CD4-positive, alpha-beta T cell (primary cell): ENCODE measurements around the gene MCF2L2. TPM values are rescaled to one million over a fixed set of nuclear protein-coding genes. Genes with fewer than 3 reads are reported as not detected.
"Not testable (repeated sequence)": the region's sequence is repeated elsewhere in the genome, so short reads cannot be mapped to it uniquely, and the experiment has no call there.

ENCODE experiments used
- ATAC-seq: fragments of 200-7000 bp; cut with Tn5 transposase; one replicate; pipeline ENCODE4 v1.10.0; 2022; ENCODE audit warnings: mild to moderate bottlenecking; ENCODE audit not compliant: poor library complexity
- CTCF ChIA-PET: fragments of 350-600 bp; sonication (Branson Sonifier 250); formaldehyde crosslinking; loops from one replicate; lab custom pipeline; 2021; ENCODE audit warnings: antibody characterized with exemption, inconsistent platforms; lab: Charles Lee
- POLR2A ChIA-PET: fragments of 350-600 bp; sonication (Branson Sonifier 250); formaldehyde crosslinking; loops from one replicate; lab custom pipeline; 2021; ENCODE audit warnings: antibody characterized with exemption, inconsistent platforms; lab: Charles Lee
- DNase-seq, 14 experiments: peaks; one replicate each; pipeline ENCODE4 v3.0.0-alpha.2; 2013 to 2020; ENCODE audit warnings: mixed read lengths in 2 of 14
- H3K27ac ChIP-seq, 2 donors: one replicate each; pipeline versions ENCODE4 v1.5.1 to v1.7.0; 2013; ENCODE audit warnings: low read length in 2 of 2, low read depth in 1 of 2, mild to moderate bottlenecking in 1 of 2
- H3K27me3 ChIP-seq, 2 experiments: 1 replicate in 1 of 2; 2 replicates in 1 of 2; pipeline versions ENCODE4 v1.6.1 to v1.7.0; 2013; ENCODE audit warnings: low read length in 2 of 2, control low read depth in 1 of 2, mild to moderate bottlenecking in 1 of 2, moderate library complexity in 1 of 2; ENCODE audit not compliant: insufficient read depth in 2 of 2, control insufficient read depth in 1 of 2
- H3K36me3 ChIP-seq: one replicate; pipeline ENCODE4 v1.6.1; 2013; ENCODE audit warnings: low read length, control low read depth; ENCODE audit not compliant: insufficient read depth
- H3K4me1 ChIP-seq: one replicate; pipeline ENCODE4 v1.6.1; 2013; ENCODE audit warnings: low read length, control low read depth; ENCODE audit not compliant: insufficient read depth
- H3K4me3 ChIP-seq: one replicate; pipeline ENCODE4 v1.5.1; 2013; ENCODE audit warnings: mild to moderate bottlenecking, low read length, moderate library complexity
- H3K9me3 ChIP-seq, 2 experiments: 1 replicate in 1 of 2; 2 replicates in 1 of 2; pipeline versions ENCODE4 v1.6.1 to v1.7.0; 2013; ENCODE audit warnings: low read length in 2 of 2, mild to moderate bottlenecking in 2 of 2, control low read depth in 1 of 2, moderate library complexity in 1 of 2; ENCODE audit not compliant: control insufficient read depth in 1 of 2, insufficient read depth in 1 of 2
- H3K27ac Mint-ChIP-seq: one replicate; pipeline ENCODE4 v1.8.0; 2020; ENCODE audit warnings: mixed read lengths
- H3K27me3 Mint-ChIP-seq: one replicate; pipeline ENCODE4 v1.8.0; 2021; ENCODE audit warnings: mixed read lengths
- H3K36me3 Mint-ChIP-seq: one replicate; pipeline ENCODE4 v1.8.0; 2021; ENCODE audit warnings: low read depth, mixed read lengths
- H3K4me1 Mint-ChIP-seq: one replicate; pipeline ENCODE4 v1.8.0; 2021; ENCODE audit warnings: low read depth, mixed read lengths
- H3K4me3 Mint-ChIP-seq: one replicate; pipeline ENCODE4 v1.8.0; 2020; ENCODE audit warnings: mild to moderate bottlenecking, mixed read lengths
- H3K9me3 Mint-ChIP-seq: one replicate; pipeline ENCODE4 v1.8.0; 2020; ENCODE audit warnings: mixed read lengths
- intact Hi-C, 2 experiments: fragments of 100-400 bp; cut with DNase I in 1 of 2; cut with micrococcal nuclease in 1 of 2; formaldehyde crosslinking; loops; one replicate each; pipeline versions ENCODE4 v1.15.1 to v1.9.0; 2023 to 2025; cut with DNase I, micrococcal nuclease
- polyA plus RNA-seq, 2 donors: library from polyadenylated mRNA; unstranded; fragments of 120-200 nt; gene quantifications; one replicate each; pipeline ENCODE4 v1.2.1, GENCODE V29; 2013
- total RNA-seq, 174 experiments: library from RNA in 2 of 174; stranded (reverse) in 2 of 174; gene quantifications; one replicate each; pipeline ENCODE4 v1.2.3 and lab custom pipeline; 2021 to 2026
- TF ChIP-seq, protein P1 (sequence below): fragments of 200-600 bp; IDR thresholded peaks from one replicate; pipeline ENCODE4 v1.8.0; 2022; ENCODE audit warnings: antibody characterized with exemption, mild to moderate bottlenecking

Gene MCF2L2, protein sequence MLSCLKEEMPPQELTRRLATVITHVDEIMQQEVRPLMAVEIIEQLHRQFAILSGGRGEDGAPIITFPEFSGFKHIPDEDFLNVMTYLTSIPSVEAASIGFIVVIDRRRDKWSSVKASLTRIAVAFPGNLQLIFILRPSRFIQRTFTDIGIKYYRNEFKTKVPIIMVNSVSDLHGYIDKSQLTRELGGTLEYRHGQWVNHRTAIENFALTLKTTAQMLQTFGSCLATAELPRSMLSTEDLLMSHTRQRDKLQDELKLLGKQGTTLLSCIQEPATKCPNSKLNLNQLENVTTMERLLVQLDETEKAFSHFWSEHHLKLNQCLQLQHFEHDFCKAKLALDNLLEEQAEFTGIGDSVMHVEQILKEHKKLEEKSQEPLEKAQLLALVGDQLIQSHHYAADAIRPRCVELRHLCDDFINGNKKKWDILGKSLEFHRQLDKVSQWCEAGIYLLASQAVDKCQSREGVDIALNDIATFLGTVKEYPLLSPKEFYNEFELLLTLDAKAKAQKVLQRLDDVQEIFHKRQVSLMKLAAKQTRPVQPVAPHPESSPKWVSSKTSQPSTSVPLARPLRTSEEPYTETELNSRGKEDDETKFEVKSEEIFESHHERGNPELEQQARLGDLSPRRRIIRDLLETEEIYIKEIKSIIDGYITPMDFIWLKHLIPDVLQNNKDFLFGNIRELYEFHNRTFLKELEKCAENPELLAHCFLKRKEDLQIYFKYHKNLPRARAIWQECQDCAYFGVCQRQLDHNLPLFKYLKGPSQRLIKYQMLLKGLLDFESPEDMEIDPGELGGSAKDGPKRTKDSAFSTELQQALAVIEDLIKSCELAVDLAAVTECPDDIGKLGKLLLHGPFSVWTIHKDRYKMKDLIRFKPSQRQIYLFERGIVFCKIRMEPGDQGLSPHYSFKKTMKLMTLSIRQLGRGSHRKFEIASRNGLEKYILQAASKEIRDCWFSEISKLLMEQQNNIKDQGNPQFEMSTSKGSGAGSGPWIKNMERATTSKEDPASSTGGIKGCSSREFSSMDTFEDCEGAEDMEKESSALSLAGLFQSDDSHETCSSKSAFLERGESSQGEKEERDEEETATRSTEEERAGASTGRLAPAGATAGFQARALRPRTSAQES
- total RNA-seq (1 to 10 TPM; 3.8 to 4.1 TPM), total RNA-seq (lab: John Stamatoyannopoulos, UW) (1.9 to 35.6 (median 7.8) reads per million in 172 experiments)
- polyA plus RNA-seq (2013, experiment 1 of 2): 3.6 TPM
- 3.7 TPM for polyA plus RNA-seq (2013, experiment 2 of 2)

DNA sequence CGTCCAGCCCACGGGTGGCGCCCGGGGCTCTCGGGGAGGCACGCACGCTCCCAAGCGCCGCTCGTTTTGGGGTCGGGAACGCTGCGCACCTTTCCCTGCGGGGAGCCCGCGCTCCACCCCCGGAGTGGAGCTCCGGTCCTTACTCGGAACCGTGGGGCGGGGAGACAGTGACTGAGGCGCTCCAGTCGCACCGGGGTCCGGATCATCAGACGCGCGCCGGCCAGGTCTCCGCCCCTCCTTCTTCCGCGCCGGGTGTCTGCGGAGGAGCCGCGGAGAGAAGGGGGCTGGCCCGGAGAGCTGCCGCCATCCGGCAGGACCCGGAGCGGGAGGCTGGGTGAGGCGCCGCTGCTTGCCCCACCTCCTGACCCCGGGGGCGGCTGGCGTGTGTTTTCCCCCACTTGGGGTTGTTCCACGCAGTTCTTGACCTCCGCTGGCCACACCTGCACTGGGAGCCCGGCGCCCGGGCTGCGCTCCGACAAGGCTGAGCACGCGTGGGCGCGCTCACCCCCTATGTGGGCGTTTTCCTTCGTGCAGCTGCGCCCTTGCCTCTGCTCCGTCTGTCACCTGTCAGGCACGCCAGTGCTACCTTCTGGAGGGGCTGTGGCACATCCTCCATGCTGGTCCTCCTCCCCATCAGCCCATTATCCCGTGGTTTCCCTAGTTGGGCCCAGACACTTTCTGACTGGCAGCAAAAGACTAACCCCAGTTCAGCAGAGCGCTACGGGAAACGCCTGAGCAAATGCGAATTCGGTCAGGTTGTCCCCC is at the start of gene MCF2L2:
Gene MCF2L2 (minus strand): TSS at position 173 of the 765 bp plus-strand sequence. CDS start 642 bp downstream, outside the sequence.
- Histone ChIP-seq H3K9me3 (no peaks in the 10 kb centered on the region), H3K4me1 (peaks cover 19% of the 10 kb centered on the region), H3K27ac (no peak within 1 kb of the TSS), H3K36me3 (no peaks in the 10 kb centered on the region), H3K4me3 (peak within 1 kb of the TSS; percentile 82), H3K27me3 (peaks cover 0 to 2% of the 10 kb centered on the region in 2 experiments)
- Mint-ChIP-seq H3K9me3 (no peaks in the 10 kb centered on the region), H3K4me3 (peak within 1 kb of the TSS; percentile 93), H3K27me3 (peaks cover 4% of the 10 kb centered on the region), H3K4me1 (peaks cover 21% of the 10 kb centered on the region), H3K36me3 (no peaks in the 10 kb centered on the region), H3K27ac (peak within 1 kb of the TSS; percentile 54)
- CTCF ChIA-PET: interaction anchor here (1.3 kb wide), 1 partner anchor 19 kb away, joined by 3 read pairs; no protein-coding TSS in a partner anchor
- TF ChIP-seq, protein P1, sequence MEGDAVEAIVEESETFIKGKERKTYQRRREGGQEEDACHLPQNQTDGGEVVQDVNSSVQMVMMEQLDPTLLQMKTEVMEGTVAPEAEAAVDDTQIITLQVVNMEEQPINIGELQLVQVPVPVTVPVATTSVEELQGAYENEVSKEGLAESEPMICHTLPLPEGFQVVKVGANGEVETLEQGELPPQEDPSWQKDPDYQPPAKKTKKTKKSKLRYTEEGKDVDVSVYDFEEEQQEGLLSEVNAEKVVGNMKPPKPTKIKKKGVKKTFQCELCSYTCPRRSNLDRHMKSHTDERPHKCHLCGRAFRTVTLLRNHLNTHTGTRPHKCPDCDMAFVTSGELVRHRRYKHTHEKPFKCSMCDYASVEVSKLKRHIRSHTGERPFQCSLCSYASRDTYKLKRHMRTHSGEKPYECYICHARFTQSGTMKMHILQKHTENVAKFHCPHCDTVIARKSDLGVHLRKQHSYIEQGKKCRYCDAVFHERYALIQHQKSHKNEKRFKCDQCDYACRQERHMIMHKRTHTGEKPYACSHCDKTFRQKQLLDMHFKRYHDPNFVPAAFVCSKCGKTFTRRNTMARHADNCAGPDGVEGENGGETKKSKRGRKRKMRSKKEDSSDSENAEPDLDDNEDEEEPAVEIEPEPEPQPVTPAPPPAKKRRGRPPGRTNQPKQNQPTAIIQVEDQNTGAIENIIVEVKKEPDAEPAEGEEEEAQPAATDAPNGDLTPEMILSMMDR: no peak
- DNase-seq (peak; percentile 36 to 86 (median 64)), ATAC-seq (peak; percentile 86)
- POLR2A ChIA-PET: interaction anchor here (0.6 to 2.1 kb wide), 6 partner anchors 19 to 269 kb away, joined by 3 to 8 read pairs (median 6); partner anchors contain the start of genes KLHL24 and YEATS2
- intact Hi-C loops: no loop called here

DNA sequence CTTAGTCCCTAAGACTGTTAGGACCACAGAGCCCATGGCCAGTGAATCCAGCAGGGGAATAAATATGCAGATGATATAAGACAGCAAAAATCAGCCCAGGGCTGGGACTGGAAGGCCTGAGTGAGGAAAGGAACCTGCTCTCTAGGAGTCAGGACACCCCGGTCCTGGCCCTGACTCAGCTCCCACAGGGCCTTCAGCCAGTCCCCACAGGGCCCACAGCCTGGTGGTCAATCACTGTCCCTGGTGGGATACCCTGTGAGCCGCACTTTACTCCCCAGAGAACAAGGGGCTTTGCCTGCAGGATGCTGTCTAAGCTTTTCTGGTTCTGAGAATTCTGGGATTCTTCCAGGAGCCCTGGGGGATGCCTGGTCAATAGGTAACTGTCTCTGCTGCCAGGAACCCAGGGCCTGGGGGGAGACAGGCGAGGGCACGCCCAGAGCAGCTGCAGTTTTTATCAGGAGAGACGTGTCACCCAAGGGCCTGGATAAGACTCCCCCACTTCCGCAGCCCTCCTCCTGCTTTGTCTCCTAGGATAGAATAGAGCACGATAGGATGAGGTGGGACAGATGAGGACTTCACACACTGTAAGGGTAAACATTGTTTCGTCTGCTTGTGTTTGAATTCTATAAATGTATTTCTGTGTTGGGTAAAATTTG is 49.5 kb upstream of the MCF2L2 start:
- ATAC-seq: no peak
- ChIA-PET CTCF (interaction anchor here (1.2 kb wide), 1 partner anchor 9 kb away, joined by 3 read pairs; no protein-coding TSS in a partner anchor), POLR2A (no interaction called here)
- Histone ChIP-seq H3K4me1 (no peaks in the 10 kb centered on the region), H3K4me3 (no peak overlapping the region), H3K9me3 (no peaks in the 10 kb centered on the region), H3K27ac (no peak overlapping the region), H3K27me3 (no peaks in the 10 kb centered on the region), H3K36me3 (no peaks in the 10 kb centered on the region)
- intact Hi-C loops: loop anchor here in 1 of 2 experiments (5.0 kb wide), 1 partner anchor 159 kb away; the partner anchor contains the start of gene KLHL24
- Mint-ChIP-seq H3K27ac (no peak overlapping the region), H3K36me3 (no peaks in the 10 kb centered on the region), H3K27me3 (no peaks in the 10 kb centered on the region), H3K4me1 (peaks cover 7% of the 10 kb centered on the region), H3K9me3 (no peaks in the 10 kb centered on the region), H3K4me3 (no peak overlapping the region)
- no peak for DNase-seq
- TF ChIP-seq, protein P1: no peak

DNA sequence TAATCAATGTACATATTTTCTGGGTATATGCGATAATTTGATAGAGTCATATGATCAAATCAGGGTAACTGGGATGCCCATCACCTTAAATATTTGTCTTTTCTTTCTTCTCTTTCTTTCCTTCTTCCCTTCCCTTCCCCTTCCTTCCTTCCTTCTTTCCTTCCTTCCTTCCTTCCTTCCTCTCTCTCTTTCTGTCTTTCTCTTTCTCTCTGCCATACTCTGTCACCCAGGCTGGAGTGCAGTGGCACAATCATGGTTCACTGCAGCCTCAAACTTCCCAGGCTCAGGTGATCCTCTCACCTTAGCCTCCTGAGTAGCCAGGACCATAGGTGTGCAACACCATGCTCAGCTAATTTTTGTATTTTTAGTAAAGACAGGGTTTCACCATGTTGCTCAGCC is 47.3 kb upstream of the MCF2L2 start:
- DNase-seq, H3K9me3 ChIP-seq, ATAC-seq, H3K27me3 ChIP-seq, H3K4me1 ChIP-seq, H3K9me3 Mint-ChIP-seq, H3K27ac Mint-ChIP-seq, H3K36me3 Mint-ChIP-seq, H3K27me3 Mint-ChIP-seq, H3K27ac ChIP-seq, H3K4me3 ChIP-seq, H3K4me3 Mint-ChIP-seq, H3K4me1 Mint-ChIP-seq, H3K36me3 ChIP-seq: not testable (repeated sequence)
- CTCF ChIA-PET: interaction anchor here (0.5 to 1.3 kb wide), 2 partner anchors 76 to 291 kb away, joined by 3 read pairs; no protein-coding TSS in a partner anchor
- POLR2A ChIA-PET: interaction anchor here (0.6 kb wide), 1 partner anchor 43 kb away, joined by 5 read pairs; no protein-coding TSS in a partner anchor
- intact Hi-C loops: loop anchor here in 1 of 2 experiments (5.0 kb wide), 1 partner anchor 162 kb away; the partner anchor contains the start of gene KLHL24
